HFFc6 (cell line): ENCODE data around the gene SMARCB1. TPM values are rescaled to one million over a fixed set of nuclear protein-coding genes. Genes with fewer than 3 reads are reported as not detected.
A peak's percentile ranks its signal among the peaks of the same experiment; 100 is the strongest.

Experiments used
- DNase-seq: peaks from one replicate; pipeline ENCODE4 v3.0.0-alpha.2; 2018
- H3K27ac Mint-ChIP-seq: 2 replicates; pipeline ENCODE4 v1.8.0; 2020; ENCODE audit warnings: mild to moderate bottlenecking, mixed read lengths
- H3K27me3 Mint-ChIP-seq: 2 replicates; pipeline ENCODE4 v1.8.0; 2021; ENCODE audit warnings: mild to moderate bottlenecking, moderate library complexity, mixed read lengths; ENCODE audit not compliant: insufficient read depth
- H3K36me3 Mint-ChIP-seq: 2 replicates; pipeline ENCODE4 v1.8.0; 2021; ENCODE audit warnings: low read depth, mixed read lengths
- H3K4me1 Mint-ChIP-seq: 2 replicates; pipeline ENCODE4 v1.8.0; 2020; ENCODE audit warnings: low read depth, mixed read lengths
- H3K4me3 Mint-ChIP-seq: 2 replicates; pipeline ENCODE4 v1.8.0; 2020; ENCODE audit warnings: mild to moderate bottlenecking, moderate library complexity, mixed read lengths
- H3K9me3 Mint-ChIP-seq: 2 replicates; pipeline ENCODE4 v1.8.0; 2020; ENCODE audit warnings: mild to moderate bottlenecking, mixed read lengths
- CTCF ChIP-seq: fragments of 200-600 bp; sonication (generic); IDR thresholded peaks from 2 replicates; pipeline ENCODE4 v1.5.0; 2021; ENCODE audit warnings: antibody characterized with exemption, mild to moderate bottlenecking
- total RNA-seq, 6 experiments: library from RNA; stranded (reverse); fragmentation: NEBNext Ultra II Directional; extraction: Animal tissue kit (Norgen Biotek cat#: 25700); gene quantifications; 2 replicates in 1 of 6; 3 replicates in 5 of 6; pipeline ENCODE4 v1.2.3, GENCODE V29; 2021

Gene SMARCB1
- total RNA-seq, 6 experiments from 2014 or later, result 91.5 to 101 (median 97.3) TPM

- Mint-ChIP-seq H3K27ac (0 out of 2 replicates have a peak overlapping the region, but pooled peaks have one; percentile 14), H3K9me3 (no peaks in the 10 kb centered on the region), H3K4me1 (no peaks in the 10 kb centered on the region), H3K4me3 (no peak overlapping the region), H3K36me3 (peaks cover 40% of the 10 kb centered on the region), H3K27me3 (peaks cover 1% of the 10 kb centered on the region)
- TF ChIP-seq CTCF, result no peak
- DNase-seq, result no peak
These were observed 13.8 kb downstream of the SMARCB1 start for GRCh38 chr22:23800297-23801237.

GRCh38 chr22:23801238-23801821 lies 14.6 kb downstream of the SMARCB1 start:
- TF ChIP-seq CTCF, result no peak
- H3K36me3 Mint-ChIP-seq, result peaks cover 43% of the 10 kb centered on the region
- no peak for DNase-seq
- no peaks in the 10 kb centered on the region for H3K9me3 Mint-ChIP-seq
- peaks cover 1% of the 10 kb centered on the region for H3K27me3 Mint-ChIP-seq
- H3K4me3 Mint-ChIP-seq, result no peak overlapping the region
- H3K27ac Mint-ChIP-seq, result peak overlapping the region; percentile 14; the same call in 1 of the 2 replicates
- H3K4me1 Mint-ChIP-seq, result no peaks in the 10 kb centered on the region

- Mint-ChIP-seq H3K4me1 (no peaks in the 10 kb centered on the region), H3K4me3 (no peak overlapping the region), H3K27me3 (peaks cover 1% of the 10 kb centered on the region), H3K36me3 (peaks cover 42% of the 10 kb centered on the region), H3K27ac (no peak overlapping the region), H3K9me3 (no peaks in the 10 kb centered on the region)
- DNase-seq, result no peak
- TF ChIP-seq CTCF, result no peak
These were observed 15.2 kb downstream of the SMARCB1 start for GRCh38 chr22:23801886-23802377.

- peak overlapping the region; percentile 44; the same call in 1 of the 2 replicates for H3K27ac Mint-ChIP-seq
- peaks cover 49% of the 10 kb centered on the region for H3K36me3 Mint-ChIP-seq
- H3K4me1 Mint-ChIP-seq, result no peaks in the 10 kb centered on the region
- no peak for TF ChIP-seq CTCF
- H3K4me3 Mint-ChIP-seq, result no peak overlapping the region
- peaks cover 1% of the 10 kb centered on the region for H3K27me3 Mint-ChIP-seq
- no peaks in the 10 kb centered on the region for H3K9me3 Mint-ChIP-seq
- DNase-seq, result no peak
These were observed 16.4 kb downstream of the SMARCB1 start for GRCh38 chr22:23803001-23803819.

GRCh38 chr22:23804781-23805291 lies 18.1 kb downstream of the SMARCB1 start:
- Mint-ChIP-seq H3K9me3 (no peaks in the 10 kb centered on the region), H3K27ac (no peak overlapping the region), H3K4me1 (no peaks in the 10 kb centered on the region), H3K36me3 (peaks cover 49% of the 10 kb centered on the region), H3K4me3 (no peak overlapping the region), H3K27me3 (peaks cover 1% of the 10 kb centered on the region)
- no peak for TF ChIP-seq CTCF
- DNase-seq, result no peak
